Duodenal mucosa (tissue), 2 donors: ENCODE results near the gene CD247.
A peak's percentile ranks its signal among the peaks of the same experiment; 100 is the strongest.

Experiments
- H3K27ac ChIP-seq: one replicate; pipeline ENCODE4 v1.7.0; 2013; ENCODE audit warnings: low read depth, low read length
- H3K27me3 ChIP-seq, 2 donors: one replicate each; pipeline ENCODE4 v1.7.0; 2013; ENCODE audit warnings: low read length in 2 of 2, control low read depth in 1 of 2; ENCODE audit not compliant: insufficient read depth in 2 of 2, control insufficient read depth in 1 of 2
- H3K36me3 ChIP-seq, 2 donors: one replicate each; pipeline ENCODE4 v1.7.0; 2013; ENCODE audit warnings: low read length in 2 of 2, control low read depth in 1 of 2; ENCODE audit not compliant: insufficient read depth in 2 of 2, control insufficient read depth in 1 of 2
- H3K4me1 ChIP-seq, 2 donors: one replicate each; pipeline ENCODE4 v1.7.0; 2013; ENCODE audit warnings: low read length in 2 of 2, control low read depth in 1 of 2; ENCODE audit not compliant: insufficient read depth in 2 of 2, control insufficient read depth in 1 of 2
- H3K4me3 ChIP-seq, 2 donors: one replicate each; pipeline ENCODE4 v1.7.0; 2013; ENCODE audit warnings: low read length in 2 of 2, low read depth in 1 of 2
- H3K9ac ChIP-seq, 2 donors: one replicate each; pipeline ENCODE4 v1.7.0; 2013; ENCODE audit warnings: low read length in 2 of 2, low read depth in 1 of 2
- H3K9me3 ChIP-seq, 2 donors: one replicate each; pipeline ENCODE4 v1.7.0; 2013; ENCODE audit warnings: low read length in 2 of 2, control low read depth in 1 of 2; ENCODE audit not compliant: control insufficient read depth in 1 of 2

Gene CD247

DNA sequence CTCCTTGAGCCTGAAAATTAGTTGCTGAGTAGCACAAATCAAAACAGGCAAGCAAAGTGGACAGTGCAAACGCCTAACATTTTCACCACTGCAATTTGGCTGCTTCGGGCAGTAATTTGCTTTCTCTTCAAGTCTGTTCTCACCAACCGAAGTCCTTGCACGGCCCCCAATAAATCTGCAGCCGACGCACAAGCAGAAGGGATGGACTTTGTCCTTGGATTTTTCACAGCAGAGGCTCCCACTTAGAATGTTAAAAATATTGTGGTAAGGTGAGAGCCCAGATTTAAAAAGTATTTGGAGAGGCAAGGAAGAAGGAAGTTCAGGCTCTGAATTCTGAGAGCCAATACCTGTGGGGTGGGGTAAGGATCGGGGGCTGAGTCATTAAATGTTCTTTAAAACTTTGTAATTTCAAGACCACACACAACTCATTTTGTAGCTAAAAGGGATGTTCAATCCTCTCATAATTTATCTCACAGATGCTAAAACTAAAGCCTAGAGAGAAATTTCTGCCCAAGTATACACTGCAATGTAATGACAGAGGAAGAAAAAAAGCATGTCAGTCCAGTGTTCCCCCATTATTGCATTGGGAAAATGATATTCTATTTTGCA, 6.2 kb downstream of the CD247 start:
- no peak overlapping the region for H3K27ac ChIP-seq
- H3K9ac ChIP-seq, result no peak overlapping the region
- H3K27me3 ChIP-seq, result peaks cover 0 to 2% of the 10 kb centered on the region in 2 donors
- H3K9me3 ChIP-seq, result no peaks in the 10 kb centered on the region
- H3K36me3 ChIP-seq, result no peaks in the 10 kb centered on the region
- peak overlapping the region in 1 of 2 donors; percentile 14 for H3K4me3 ChIP-seq
- peaks cover 4 to 11% of the 10 kb centered on the region in 2 donors for H3K4me1 ChIP-seq

- H3K36me3 ChIP-seq, result no peaks in the 10 kb centered on the region
- H3K27ac ChIP-seq, result no peak overlapping the region
- H3K9ac ChIP-seq, result no peak overlapping the region
- H3K4me3 ChIP-seq, result no peak overlapping the region
- no peaks in the 10 kb centered on the region for H3K27me3 ChIP-seq
- H3K9me3 ChIP-seq, result no peaks in the 10 kb centered on the region
- peaks cover 4 to 11% of the 10 kb centered on the region in 2 donors for H3K4me1 ChIP-seq
Observed at GRCh38 chr1:167511374-167511986, 6.8 kb downstream of the CD247 start.

DNA sequence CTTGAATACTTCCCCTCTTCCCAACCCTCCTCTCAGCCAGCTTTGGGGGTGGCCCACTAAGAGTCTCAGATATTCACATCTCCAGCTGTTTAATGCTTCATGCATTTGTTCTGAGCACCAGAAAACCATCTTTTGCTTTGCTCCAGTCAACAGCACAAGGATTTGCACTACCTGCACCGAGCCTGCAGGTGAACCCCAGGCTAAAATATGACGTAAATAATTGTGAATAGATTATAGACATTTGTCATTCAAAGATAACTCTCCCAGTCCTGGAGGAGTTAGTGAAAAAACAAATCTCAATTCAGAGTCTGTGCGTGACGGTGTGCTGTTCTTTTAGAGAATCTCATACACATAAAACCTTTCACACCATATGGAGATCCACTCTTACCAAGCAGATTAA, 7.4 kb downstream of the CD247 start:
- no peak overlapping the region for H3K4me3 ChIP-seq
- no peaks in the 10 kb centered on the region for H3K27me3 ChIP-seq
- H3K4me1 ChIP-seq, result peaks cover 4 to 11% of the 10 kb centered on the region in 2 donors
- no peak overlapping the region for H3K27ac ChIP-seq
- H3K9me3 ChIP-seq, result no peaks in the 10 kb centered on the region
- no peaks in the 10 kb centered on the region for H3K36me3 ChIP-seq
- H3K9ac ChIP-seq, result no peak overlapping the region

GRCh38 chr1:167510244-167510643, 8.1 kb downstream of the CD247 start:
- H3K9ac ChIP-seq, result no peak overlapping the region
- H3K9me3 ChIP-seq, result no peaks in the 10 kb centered on the region
- H3K4me1 ChIP-seq, result peaks cover 4 to 11% of the 10 kb centered on the region in 2 donors
- no peaks in the 10 kb centered on the region for H3K36me3 ChIP-seq
- no peaks in the 10 kb centered on the region for H3K27me3 ChIP-seq
- H3K4me3 ChIP-seq, result no peak overlapping the region
- H3K27ac ChIP-seq, result no peak overlapping the region

GRCh38 chr1:167509587-167509986, 8.7 kb downstream of the CD247 start:
- Histone ChIP-seq H3K27ac (no peak overlapping the region), H3K9ac (no peak overlapping the region), H3K36me3 (no peaks in the 10 kb centered on the region), H3K27me3 (no peaks in the 10 kb centered on the region), H3K4me1 (peaks cover 4 to 11% of the 10 kb centered on the region in 2 donors), H3K4me3 (no peak overlapping the region), H3K9me3 (no peaks in the 10 kb centered on the region)

DNA sequence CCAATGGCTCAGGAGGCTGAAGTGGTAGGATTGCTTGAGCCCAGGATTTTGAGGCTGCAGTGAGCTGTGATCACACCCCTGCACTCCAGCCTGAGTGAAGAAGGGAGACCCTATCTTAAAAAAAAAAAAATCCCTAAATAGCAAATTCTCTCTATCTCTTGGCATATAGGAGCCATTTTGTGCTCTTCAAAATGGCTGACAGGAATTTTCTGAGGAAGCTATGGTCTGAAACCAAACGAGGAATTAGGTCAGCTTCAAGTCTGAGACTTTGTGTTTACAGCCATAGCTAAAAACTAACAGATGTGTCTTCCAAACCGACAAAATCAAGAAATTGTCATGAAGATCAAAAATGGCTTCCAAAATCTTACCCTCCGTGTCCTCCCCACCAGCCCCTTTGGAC, 10.6 kb downstream of the CD247 start:
- H3K27me3 ChIP-seq, result no peaks in the 10 kb centered on the region
- no peaks in the 10 kb centered on the region for H3K36me3 ChIP-seq
- H3K4me3 ChIP-seq, result no peak overlapping the region

GRCh38 chr1:167504467-167504827, 13.9 kb downstream of the CD247 start:
- no peak overlapping the region for H3K9ac ChIP-seq
- no peaks in the 10 kb centered on the region for H3K9me3 ChIP-seq
- H3K27ac ChIP-seq, result no peak overlapping the region
- H3K27me3 ChIP-seq, result no peaks in the 10 kb centered on the region
- no peaks in the 10 kb centered on the region for H3K36me3 ChIP-seq
- peaks cover 0 to 8% of the 10 kb centered on the region in 2 donors for H3K4me1 ChIP-seq
- no peak overlapping the region for H3K4me3 ChIP-seq

More for the DNA sequence above, 10.6 kb downstream of the CD247 start:
- no peak overlapping the region for H3K27ac ChIP-seq
- H3K4me1 ChIP-seq, result peaks cover 4 to 11% of the 10 kb centered on the region in 2 donors
- H3K9me3 ChIP-seq, result no peaks in the 10 kb centered on the region
- no peak overlapping the region for H3K9ac ChIP-seq

DNA sequence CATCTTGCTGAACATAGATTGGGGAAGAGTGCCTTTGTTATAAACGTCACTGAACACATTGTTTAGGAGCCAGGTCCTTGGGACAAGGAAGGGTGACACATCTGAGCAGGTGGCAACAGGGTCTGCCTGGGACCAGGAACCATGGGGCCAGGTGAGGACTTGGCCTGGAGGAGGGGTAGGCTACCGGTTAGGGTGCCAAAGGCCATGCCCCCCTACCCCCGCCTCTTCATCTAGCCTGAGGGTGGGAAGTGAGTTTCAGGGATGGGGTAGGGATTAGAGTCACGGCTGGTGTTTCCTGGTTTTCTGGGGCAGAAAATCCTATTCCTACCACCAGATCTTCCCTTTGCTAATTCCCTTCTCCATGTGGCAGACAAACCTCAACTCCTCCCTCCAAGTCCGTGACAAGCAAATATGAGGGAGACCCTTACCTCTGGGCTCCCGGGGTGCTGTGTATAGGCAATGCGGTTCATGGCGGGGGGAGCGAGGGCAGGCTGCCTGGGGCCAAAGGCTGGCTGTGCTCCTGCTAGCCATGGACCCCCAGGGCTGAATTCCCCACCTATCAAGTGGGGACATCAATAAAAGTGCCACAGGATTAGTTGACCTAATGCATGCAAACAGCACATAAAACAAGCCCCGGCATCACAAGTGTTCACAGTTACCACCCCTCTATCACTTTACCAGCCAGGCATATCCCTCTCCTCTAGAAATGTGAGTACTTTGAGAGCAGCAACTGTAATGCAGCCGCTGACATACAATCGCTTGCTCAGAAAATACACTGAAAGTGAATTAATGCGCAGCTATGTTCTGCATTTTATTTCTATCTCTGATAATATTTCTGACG, 14.5 kb downstream of the CD247 start:
- no peaks in the 10 kb centered on the region for H3K36me3 ChIP-seq
- H3K4me3 ChIP-seq, result no peak overlapping the region
- H3K27me3 ChIP-seq, result no peaks in the 10 kb centered on the region
- no peaks in the 10 kb centered on the region for H3K9me3 ChIP-seq
- peaks cover 0 to 9% of the 10 kb centered on the region in 2 donors for H3K4me1 ChIP-seq
- no peak overlapping the region for H3K9ac ChIP-seq
- no peak overlapping the region for H3K27ac ChIP-seq

GRCh38 chr1:167502719-167503462, 15.4 kb downstream of the CD247 start:
- Histone ChIP-seq H3K27ac (no peak overlapping the region), H3K4me1 (peaks cover 0 to 9% of the 10 kb centered on the region in 2 donors), H3K9ac (no peak overlapping the region)

GRCh38 chr1:167502192-167502551, 16.2 kb downstream of the CD247 start:
- no peak overlapping the region for H3K4me3 ChIP-seq
- H3K9ac ChIP-seq, result no peak overlapping the region
- H3K27ac ChIP-seq, result no peak overlapping the region
- H3K9me3 ChIP-seq, result no peaks in the 10 kb centered on the region
- H3K27me3 ChIP-seq, result no peaks in the 10 kb centered on the region
- no peaks in the 10 kb centered on the region for H3K36me3 ChIP-seq
- H3K4me1 ChIP-seq, result peaks cover 0 to 9% of the 10 kb centered on the region in 2 donors

More at GRCh38 chr1:167502719-167503462, 15.4 kb downstream of the CD247 start:
- Histone ChIP-seq H3K4me3 (no peak overlapping the region), H3K36me3 (no peaks in the 10 kb centered on the region), H3K9me3 (no peaks in the 10 kb centered on the region), H3K27me3 (no peaks in the 10 kb centered on the region)
